Activated CD4-positive, alpha-beta T cell treated with anti-CD3 and anti-CD28 coated beads, Interleukin-2, amount 10 ng/mL, durations not matched to agents 24 days and 14 days (primary cell): ENCODE measurements around the gene POLRMT. TPM values are rescaled to one million over a fixed set of nuclear protein-coding genes. Genes with fewer than 3 reads are reported as not detected.
A peak's percentile ranks its signal among the peaks of the same experiment; 100 is the strongest.

Source experiments
- DNase-seq: peaks from one replicate; pipeline ENCODE4 v3.0.0; 2022
- H3K27ac Mint-ChIP-seq: one replicate; pipeline ENCODE4 v1.8.0; 2022; ENCODE audit warnings: mild to moderate bottlenecking, mixed read lengths
- H3K27me3 Mint-ChIP-seq: one replicate; pipeline ENCODE4 v1.8.0; 2022; ENCODE audit warnings: mixed read lengths
- H3K36me3 Mint-ChIP-seq: one replicate; pipeline ENCODE4 v1.8.0; 2022; ENCODE audit warnings: low read depth, mild to moderate bottlenecking, mixed read lengths
- H3K4me1 Mint-ChIP-seq: one replicate; pipeline ENCODE4 v1.8.0; 2021; ENCODE audit warnings: mixed read lengths
- H3K4me3 Mint-ChIP-seq: one replicate; pipeline ENCODE4 v1.8.0; 2022; ENCODE audit warnings: mild to moderate bottlenecking, moderate library complexity, mixed read lengths
- H3K9me3 Mint-ChIP-seq: one replicate; pipeline ENCODE4 v1.8.0; 2021; ENCODE audit warnings: mixed read lengths
- intact Hi-C: fragments of 100-400 bp; cut with micrococcal nuclease; formaldehyde crosslinking; loops from one replicate; pipeline ENCODE4 v1.15.1; 2023
- total RNA-seq: library from RNA; stranded (reverse); gene quantifications from 2 replicates; pipeline ENCODE4 v1.2.3, GENCODE V29; 2022

POLRMT gene
- total RNA-seq, 1 donor from 2014 or later, result 103 TPM

DNA sequence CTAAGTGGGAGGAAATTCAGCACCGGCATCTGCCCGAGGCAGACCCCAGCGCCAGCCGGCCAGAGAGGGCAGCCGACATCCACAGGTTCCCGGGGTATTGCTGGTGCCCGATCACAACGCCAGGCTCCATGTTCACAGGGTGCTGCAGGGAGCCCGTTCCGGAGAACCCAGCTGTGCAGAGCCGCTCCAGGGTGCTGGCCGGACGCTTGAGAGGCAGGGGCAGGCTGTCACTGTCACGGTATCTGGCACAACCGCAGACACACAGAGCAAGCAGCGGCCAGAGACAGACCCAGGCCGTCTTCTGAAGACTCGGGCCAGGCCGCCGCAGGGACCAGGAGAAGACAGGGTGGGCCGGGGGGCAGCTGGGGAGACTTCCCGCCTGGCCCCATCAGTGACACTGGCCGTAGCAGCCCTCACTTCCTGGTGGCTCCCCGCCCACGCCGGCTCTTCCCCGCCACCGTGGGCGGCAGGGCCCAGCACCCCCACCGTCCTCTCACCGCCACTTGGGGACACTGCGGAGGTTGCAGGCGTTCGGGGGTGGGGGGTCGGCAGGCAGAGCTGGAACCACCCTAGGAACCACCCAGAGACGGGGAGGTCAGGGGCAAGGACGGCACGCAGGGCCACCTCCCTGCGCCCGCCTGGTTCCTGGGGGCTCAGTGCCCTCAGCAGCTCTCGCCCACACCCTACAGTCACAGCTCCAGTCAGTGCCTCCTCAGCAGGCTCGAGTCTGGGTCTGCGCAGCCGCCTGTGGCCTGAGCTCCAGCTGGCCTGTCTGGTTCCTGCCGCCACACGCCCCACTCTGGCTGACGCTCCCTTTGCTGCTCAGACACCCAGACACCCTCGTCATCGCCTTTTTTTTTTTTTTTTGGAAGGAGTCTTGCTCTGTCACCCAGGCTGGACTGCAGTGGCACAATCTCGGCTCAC lies 25.8 kb upstream of the POLRMT start:
- H3K36me3 Mint-ChIP-seq, result peaks cover 31% of the 10 kb centered on the region
- no peak for DNase-seq
- H3K4me3 Mint-ChIP-seq, result peak overlapping the region; percentile 94
- H3K4me1 Mint-ChIP-seq, result peaks cover 15% of the 10 kb centered on the region
- H3K27ac Mint-ChIP-seq, result peak overlapping the region; percentile 93
- no peaks in the 10 kb centered on the region for H3K9me3 Mint-ChIP-seq
- intact Hi-C loops, result no loop called here
- no peaks in the 10 kb centered on the region for H3K27me3 Mint-ChIP-seq

GRCh38 chr19:658059-658839 lies 24.9 kb upstream of the POLRMT start:
- DNase-seq, result no peak
- Mint-ChIP-seq H3K4me3 (no peak overlapping the region), H3K27ac (no peak overlapping the region), H3K9me3 (no peaks in the 10 kb centered on the region), H3K27me3 (no peaks in the 10 kb centered on the region), H3K36me3 (peaks cover 36% of the 10 kb centered on the region), H3K4me1 (peaks cover 9% of the 10 kb centered on the region)
- intact Hi-C loops, result no loop called here

- DNase-seq, result no peak
- Mint-ChIP-seq H3K4me1 (peaks cover 9% of the 10 kb centered on the region), H3K27ac (no peak overlapping the region), H3K9me3 (no peaks in the 10 kb centered on the region), H3K4me3 (no peak overlapping the region), H3K36me3 (peaks cover 36% of the 10 kb centered on the region), H3K27me3 (no peaks in the 10 kb centered on the region)
- intact Hi-C loops, result no loop called here
Observed at GRCh38 chr19:657611-658010, 24.3 kb upstream of the POLRMT start.

DNA sequence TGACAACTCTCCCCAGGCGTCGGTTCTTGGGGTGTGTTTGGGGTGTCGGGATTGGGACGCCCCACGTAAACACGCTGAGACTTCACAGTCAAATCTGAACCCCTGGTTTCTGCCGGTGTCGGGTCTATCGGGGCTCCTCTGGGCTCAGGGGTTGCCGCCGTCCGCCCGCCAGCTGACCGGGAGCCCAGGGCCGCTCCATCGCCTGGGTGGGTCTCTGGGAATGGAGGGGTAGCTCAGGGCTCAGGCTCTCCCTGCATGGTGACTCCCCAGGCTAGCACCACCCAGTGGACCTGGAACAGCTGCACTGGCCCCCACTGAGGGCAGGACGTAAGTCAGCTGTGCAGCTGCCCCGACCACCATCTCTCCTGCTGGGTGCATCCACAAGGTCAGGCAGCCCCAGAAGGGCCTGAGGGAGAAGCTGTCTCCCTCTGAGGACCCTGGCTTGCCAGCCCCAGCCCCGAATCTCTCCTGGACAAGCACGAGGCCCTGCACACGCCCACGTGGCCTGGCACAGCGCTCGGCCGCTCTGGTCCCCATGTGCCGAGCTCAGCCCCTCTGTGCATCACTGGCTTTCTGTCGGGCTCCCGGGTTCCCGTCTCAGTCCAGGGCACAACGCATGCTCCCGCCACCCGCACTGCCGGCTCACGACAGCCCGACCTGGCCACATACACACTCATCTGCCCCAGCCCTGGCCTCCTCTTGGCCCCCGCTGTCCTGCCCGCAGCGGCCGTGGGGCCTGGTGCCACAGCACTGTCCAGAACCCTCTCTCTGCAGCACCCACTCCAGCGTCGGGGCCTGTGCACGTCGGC lies 23.6 kb upstream of the POLRMT start:
- Mint-ChIP-seq H3K4me3 (no peak overlapping the region), H3K36me3 (peaks cover 35% of the 10 kb centered on the region)

GRCh38 chr19:655691-656090 lies 22.4 kb upstream of the POLRMT start:
- peaks cover 5% of the 10 kb centered on the region for H3K4me1 Mint-ChIP-seq
- H3K27me3 Mint-ChIP-seq, result no peaks in the 10 kb centered on the region
- intact Hi-C loops, result no loop called here
- H3K9me3 Mint-ChIP-seq, result no peaks in the 10 kb centered on the region
- peaks cover 31% of the 10 kb centered on the region for H3K36me3 Mint-ChIP-seq
- H3K27ac Mint-ChIP-seq, result peak overlapping the region; percentile 34
- H3K4me3 Mint-ChIP-seq, result no peak overlapping the region
- no peak for DNase-seq

More for the DNA sequence above, 23.6 kb upstream of the POLRMT start:
- Mint-ChIP-seq H3K9me3 (no peaks in the 10 kb centered on the region), H3K27ac (no peak overlapping the region), H3K4me1 (peaks cover 9% of the 10 kb centered on the region), H3K27me3 (no peaks in the 10 kb centered on the region)
- no peak for DNase-seq
- intact Hi-C loops, result no loop called here

DNA sequence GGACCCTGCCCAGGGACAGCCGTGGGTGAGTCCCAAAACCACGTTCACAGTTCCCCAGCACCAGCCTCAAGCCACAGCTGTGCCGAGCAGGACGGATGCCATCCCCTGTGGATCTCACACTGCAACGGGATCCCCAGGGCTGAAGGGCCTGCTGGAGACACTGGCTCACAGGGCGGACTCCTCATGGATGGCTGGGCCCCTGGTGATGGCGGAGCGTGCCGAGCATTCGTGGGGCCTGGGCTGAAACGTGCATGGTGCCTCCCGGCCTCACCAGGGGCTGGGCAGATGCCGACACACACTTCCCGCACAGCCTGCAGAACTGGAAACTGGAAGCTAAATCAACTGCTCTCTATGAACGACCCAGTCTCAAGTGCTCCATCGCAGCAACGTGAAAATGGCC lies 20.1 kb upstream of the POLRMT start:
- no peak overlapping the region for H3K27ac Mint-ChIP-seq
- no peak for DNase-seq
- peaks cover 32% of the 10 kb centered on the region for H3K36me3 Mint-ChIP-seq
- H3K27me3 Mint-ChIP-seq, result no peaks in the 10 kb centered on the region
- H3K4me1 Mint-ChIP-seq, result peaks cover 2% of the 10 kb centered on the region
- no peaks in the 10 kb centered on the region for H3K9me3 Mint-ChIP-seq
- intact Hi-C loops, result no loop called here
- H3K4me3 Mint-ChIP-seq, result no peak overlapping the region

GRCh38 chr19:652467-653389 lies 19.4 kb upstream of the POLRMT start:
- intact Hi-C loops, result no loop called here
- no peak for DNase-seq
- Mint-ChIP-seq H3K27ac (no peak overlapping the region), H3K27me3 (no peaks in the 10 kb centered on the region), H3K9me3 (no peaks in the 10 kb centered on the region), H3K4me1 (peaks cover 2% of the 10 kb centered on the region), H3K36me3 (peaks cover 34% of the 10 kb centered on the region), H3K4me3 (no peak overlapping the region)

- Mint-ChIP-seq H3K27ac (no peak overlapping the region), H3K36me3 (peaks cover 32% of the 10 kb centered on the region), H3K4me3 (no peak overlapping the region), H3K9me3 (no peaks in the 10 kb centered on the region), H3K27me3 (no peaks in the 10 kb centered on the region), H3K4me1 (peaks cover 2% of the 10 kb centered on the region)
- intact Hi-C loops, result no loop called here
- no peak for DNase-seq
Observed at GRCh38 chr19:651991-652390, 18.7 kb upstream of the POLRMT start.

DNA sequence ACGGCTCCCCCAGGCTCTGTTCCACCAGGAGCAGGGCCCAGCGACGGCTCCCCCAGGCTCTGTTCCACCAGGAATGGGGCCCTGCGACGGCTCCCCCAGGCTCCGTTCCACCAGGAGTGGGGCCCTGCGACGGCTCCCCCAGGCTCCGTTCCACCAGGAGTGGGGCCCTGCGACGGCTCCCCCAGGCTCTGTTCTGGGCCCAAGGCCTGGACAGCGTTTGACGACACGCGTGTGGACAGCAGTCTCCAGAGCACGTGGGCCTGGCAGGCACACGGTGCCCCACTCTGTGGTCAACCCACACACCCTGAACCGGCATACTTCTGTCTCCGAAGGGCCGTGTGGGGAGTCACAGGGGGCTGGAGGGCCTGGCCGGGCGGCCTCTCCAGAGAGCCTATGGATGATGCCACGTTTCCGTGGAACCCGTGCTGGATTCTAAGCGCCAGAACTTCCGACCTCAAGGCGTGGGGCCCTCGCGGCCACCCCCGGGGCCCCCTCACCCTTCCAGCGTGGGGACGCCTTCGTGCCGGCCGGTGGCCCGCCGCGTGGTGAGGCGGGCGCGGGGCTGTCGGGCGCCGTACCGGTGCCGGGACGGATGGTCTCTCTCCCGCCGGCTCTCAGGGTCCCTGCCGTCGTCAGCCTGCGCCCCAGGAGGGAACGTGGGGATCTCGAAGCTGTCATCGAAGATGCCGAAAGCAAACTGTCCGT lies 17.9 kb upstream of the POLRMT start:
- H3K4me3 Mint-ChIP-seq, result no peak overlapping the region
- no peak for DNase-seq
- no peaks in the 10 kb centered on the region for H3K27me3 Mint-ChIP-seq
- H3K36me3 Mint-ChIP-seq, result peaks cover 33% of the 10 kb centered on the region
- H3K4me1 Mint-ChIP-seq, result peaks cover 2% of the 10 kb centered on the region
- H3K27ac Mint-ChIP-seq, result no peak overlapping the region
- intact Hi-C loops, result no loop called here
- no peaks in the 10 kb centered on the region for H3K9me3 Mint-ChIP-seq

GRCh38 chr19:650121-650520 lies 16.8 kb upstream of the POLRMT start:
- DNase-seq, result no peak
- no peak overlapping the region for H3K4me3 Mint-ChIP-seq
- H3K27ac Mint-ChIP-seq, result no peak overlapping the region
- peaks cover 28% of the 10 kb centered on the region for H3K36me3 Mint-ChIP-seq
- intact Hi-C loops, result no loop called here
- no peaks in the 10 kb centered on the region for H3K4me1 Mint-ChIP-seq
- H3K27me3 Mint-ChIP-seq, result no peaks in the 10 kb centered on the region
- H3K9me3 Mint-ChIP-seq, result no peaks in the 10 kb centered on the region

DNA sequence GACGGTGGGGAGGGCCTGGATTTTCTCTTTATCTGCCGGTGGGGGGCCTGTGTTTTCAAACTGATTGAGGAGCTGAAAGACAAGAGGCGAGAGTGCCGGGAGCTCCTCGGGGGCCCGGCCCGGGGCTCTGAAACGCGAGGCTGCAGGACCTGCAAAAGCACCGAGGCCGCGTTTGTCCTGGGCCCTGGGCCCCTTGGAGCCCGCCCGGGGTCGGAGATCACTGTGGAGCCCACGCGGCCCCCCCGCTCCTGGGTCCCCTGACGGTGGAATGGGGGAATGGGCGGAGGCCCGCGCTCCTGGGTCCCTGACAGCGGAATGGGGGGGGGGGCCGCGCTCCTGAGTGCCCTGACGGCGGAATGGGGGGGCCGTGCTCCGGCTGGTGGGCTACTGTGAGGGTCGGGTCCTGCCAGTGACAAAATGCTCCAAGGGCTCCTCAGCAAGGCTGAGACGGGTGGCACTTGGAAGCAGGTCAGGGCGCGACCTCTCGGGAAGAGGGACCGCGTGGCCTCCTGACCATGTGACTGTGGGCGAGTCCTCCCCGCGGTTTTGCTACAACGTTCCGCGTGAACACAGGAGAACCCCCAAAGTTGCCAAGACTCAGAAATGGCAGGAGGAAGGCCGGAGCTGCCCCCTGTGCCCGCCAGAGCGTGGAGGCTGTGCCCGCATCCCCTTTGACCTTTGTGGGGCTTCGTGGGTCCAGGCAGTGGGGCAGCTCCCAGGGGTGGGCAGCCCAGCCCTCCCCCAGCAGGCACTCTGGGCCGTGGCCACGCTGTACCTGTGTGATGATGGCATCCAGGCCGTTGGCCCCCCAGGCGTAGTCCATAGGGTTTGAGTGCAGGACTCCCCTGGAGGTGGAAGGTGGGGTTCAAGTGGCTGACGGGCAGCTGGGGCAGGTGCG lies 15.8 kb upstream of the POLRMT start:
- no peaks in the 10 kb centered on the region for H3K9me3 Mint-ChIP-seq
- no peak for DNase-seq
- peaks cover 27% of the 10 kb centered on the region for H3K36me3 Mint-ChIP-seq
- H3K4me1 Mint-ChIP-seq, result no peaks in the 10 kb centered on the region
- intact Hi-C loops, result no loop called here
- no peak overlapping the region for H3K4me3 Mint-ChIP-seq
- H3K27ac Mint-ChIP-seq, result no peak overlapping the region
- no peaks in the 10 kb centered on the region for H3K27me3 Mint-ChIP-seq

DNA sequence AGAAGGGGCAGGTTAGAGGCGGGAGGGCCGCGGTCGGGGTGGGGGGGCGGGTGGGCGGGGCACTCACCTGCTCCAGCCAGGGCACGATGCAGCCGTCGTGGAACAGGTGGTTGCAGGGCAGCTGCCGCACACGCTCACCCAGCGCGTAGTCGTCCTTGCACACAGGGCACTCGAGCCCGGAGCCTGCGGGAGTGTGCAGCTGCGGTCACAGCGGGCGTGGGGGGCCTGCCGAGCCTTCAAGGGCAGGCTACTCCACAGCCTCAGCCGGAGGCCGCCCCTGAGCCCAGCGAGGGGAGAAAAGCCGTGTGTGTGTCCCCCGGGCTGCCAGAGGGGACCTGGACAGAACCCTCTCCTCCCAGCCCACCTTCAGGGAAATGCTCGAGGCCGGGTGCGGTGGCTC lies 15.0 kb upstream of the POLRMT start:
- Mint-ChIP-seq H3K36me3 (peaks cover 22% of the 10 kb centered on the region), H3K4me3 (no peak overlapping the region), H3K9me3 (no peaks in the 10 kb centered on the region), H3K27me3 (no peaks in the 10 kb centered on the region), H3K4me1 (no peaks in the 10 kb centered on the region), H3K27ac (no peak overlapping the region)
- intact Hi-C loops, result no loop called here
- DNase-seq, result no peak
